Uterus (tissue), 4 donors: ENCODE measurements around the gene RAP1B. TPM values are rescaled to one million over a fixed set of nuclear protein-coding genes. Genes with fewer than 3 reads are reported as not detected.

Experiments used
- DNase-seq, 2 donors: peaks; one replicate each; pipeline ENCODE4 v3.0.0-alpha.2; 2019 to 2020
- H3K27ac ChIP-seq, 2 donors: fragments of 200-600 bp; sonication (generic); 1 replicate in 1 of 2; 2 replicates in 1 of 2; pipeline ENCODE4 v1.5.1; 2016 to 2018
- H3K27me3 ChIP-seq, 2 donors: fragments of 200-600 bp; sonication (generic); one replicate each; pipeline ENCODE4 v1.5.1; 2018 to 2019; ENCODE audit warnings: control low read depth in 1 of 2
- H3K36me3 ChIP-seq, 2 donors: fragments of 200-600 bp; sonication (generic); one replicate each; pipeline ENCODE4 v1.5.1; 2019; ENCODE audit warnings: control low read depth in 1 of 2
- H3K4me1 ChIP-seq, 2 donors: fragments of 200-600 bp; sonication (generic); one replicate each; pipeline ENCODE4 v1.5.1; 2018 to 2019; ENCODE audit warnings: control low read depth in 1 of 2
- H3K4me3 ChIP-seq, 2 donors: fragments of 200-600 bp; sonication (generic); 1 replicate in 1 of 2; 2 replicates in 1 of 2; pipeline ENCODE4 v1.5.1; 2018 to 2019; ENCODE audit warnings: mild to moderate bottlenecking in 1 of 2
- H3K9me3 ChIP-seq, 2 donors: fragments of 200-600 bp; sonication (generic); one replicate each; pipeline ENCODE4 v1.5.1; 2019; ENCODE audit warnings: control low read depth in 1 of 2
- CTCF ChIP-seq, 4 experiments: fragments of 200-600 bp in 2 of 4; fragments of 450-650 bp in 2 of 4; sonication (generic) in 2 of 4; IDR thresholded peaks; one replicate each; pipeline ENCODE4 v1.5.1; 2016 to 2019; ENCODE audit warnings: antibody characterized with exemption in 4 of 4, mild to moderate bottlenecking in 2 of 4, moderate library complexity in 1 of 4
- POLR2A ChIP-seq, 2 donors: fragments of 450-650 bp; IDR thresholded peaks; one replicate each; pipeline ENCODE4 v1.6.1; 2016; ENCODE audit warnings: antibody characterized with exemption in 2 of 2, mild to moderate bottlenecking in 1 of 2, moderate library complexity in 1 of 2
- intact Hi-C: fragments of 100-400 bp; cut with DNase I; formaldehyde crosslinking; loops from one replicate; pipeline ENCODE4 v1.15.1; 2023; ENCODE audit warnings: low total_unique reads
- total RNA-seq, 4 donors: library from RNA; depleted of rRNA in 3 of 4; stranded (reverse); fragments of >200 nt in 3 of 4; gene quantifications; one replicate each; pipeline versions ENCODE4 v1.1.0 to v1.2.4, GENCODE V29; 2014 to 2023
- donor health status: DM: yes; HTN: yes; CAD: no.

Gene RAP1B
- total RNA-seq, 4 donors from 2014 or later, result 166 to 257 (median 214) TPM

- Histone ChIP-seq H3K4me3 (peak overlapping the region; percentile 56 to 77), H3K27ac (peak overlapping the region; percentile 96), H3K9me3 (no peaks in the 10 kb centered on the region), H3K4me1 (peaks cover 0 to 7% of the 10 kb centered on the region in 2 donors), H3K27me3 (no peaks in the 10 kb centered on the region), H3K36me3 (no peaks in the 10 kb centered on the region)
- intact Hi-C loops, result no loop called here
- peak; percentile 26 to 43 for DNase-seq
- TF ChIP-seq CTCF (IDR thresholded peaks at IDR 0.05) (no peak), POLR2A (IDR thresholded peaks at IDR 0.05) (no peak)
Measured at GRCh38 chr12:68609998-68610369, 715 bp upstream of the RAP1B start.

GRCh38 chr12:68611094-68611805 lies 551 bp downstream of the RAP1B start:
- Histone ChIP-seq H3K4me1 (peaks cover 0 to 14% of the 10 kb centered on the region in 2 donors), H3K9me3 (no peaks in the 10 kb centered on the region), H3K4me3 (peak overlapping the region; percentile 77 to 79), H3K27ac (peak overlapping the region; percentile 96), H3K36me3 (no peaks in the 10 kb centered on the region), H3K27me3 (no peaks in the 10 kb centered on the region)
- TF ChIP-seq CTCF (IDR thresholded peaks at IDR 0.05) (no peak), POLR2A (IDR thresholded peaks at IDR 0.05) (peak in 1 of 2 donors; percentile 13)
- intact Hi-C loops, result no loop called here
- peak; percentile 65 for DNase-seq

DNA sequence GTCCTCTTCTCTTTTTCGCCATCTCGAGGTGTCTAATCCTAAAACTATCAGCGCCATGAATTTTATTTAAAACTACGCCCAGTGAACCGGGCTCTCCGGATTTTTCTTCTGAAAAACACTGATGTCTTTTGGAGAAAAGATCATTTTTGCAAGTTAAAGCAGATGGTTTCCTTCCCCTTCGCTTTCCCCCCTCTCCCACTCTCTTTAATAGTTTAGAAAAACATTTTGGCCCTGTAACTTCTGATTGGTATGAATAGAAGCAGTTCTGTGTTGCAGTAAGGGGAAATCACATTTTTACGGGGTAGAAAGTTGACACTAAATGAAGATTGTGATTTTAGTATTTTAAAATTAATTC lies 1.1 kb downstream of the RAP1B start:
- no peaks in the 10 kb centered on the region for H3K36me3 ChIP-seq
- H3K27ac ChIP-seq, result peak overlapping the region; percentile 96
- TF ChIP-seq CTCF (IDR thresholded peaks at IDR 0.05) (no peak), POLR2A (IDR thresholded peaks at IDR 0.05) (no peak)
- H3K9me3 ChIP-seq, result no peaks in the 10 kb centered on the region
- H3K4me3 ChIP-seq, result peak overlapping the region; percentile 77 to 79
- no peaks in the 10 kb centered on the region for H3K27me3 ChIP-seq
- DNase-seq, result no peak
- peaks cover 3 to 14% of the 10 kb centered on the region in 2 donors for H3K4me1 ChIP-seq
- intact Hi-C loops, result no loop called here

GRCh38 chr12:68612202-68612601 lies 1.5 kb downstream of the RAP1B start:
- Histone ChIP-seq H3K4me3 (peak overlapping the region; percentile 77 to 79), H3K36me3 (no peaks in the 10 kb centered on the region), H3K9me3 (no peaks in the 10 kb centered on the region), H3K27me3 (no peaks in the 10 kb centered on the region), H3K4me1 (peaks cover 3 to 14% of the 10 kb centered on the region in 2 donors), H3K27ac (peak overlapping the region; percentile 96)
- DNase-seq, result no peak
- TF ChIP-seq CTCF (IDR thresholded peaks at IDR 0.05) (no peak), POLR2A (IDR thresholded peaks at IDR 0.05) (no peak)
- intact Hi-C loops, result no loop called here

- intact Hi-C loops, result no loop called here
- peaks cover 6 to 14% of the 10 kb centered on the region in 2 donors for H3K4me1 ChIP-seq
- TF ChIP-seq POLR2A (IDR thresholded peaks at IDR 0.05) (no peak), CTCF (IDR thresholded peaks at IDR 0.05) (no peak)
- H3K27ac ChIP-seq, result peak overlapping the region; percentile 96
- DNase-seq, result no peak
- no peaks in the 10 kb centered on the region for H3K36me3 ChIP-seq
- no peaks in the 10 kb centered on the region for H3K27me3 ChIP-seq
- no peaks in the 10 kb centered on the region for H3K9me3 ChIP-seq
- H3K4me3 ChIP-seq, result peak overlapping the region; percentile 77 to 79
Measured at GRCh38 chr12:68612697-68613096, 2.0 kb downstream of the RAP1B start.
